HepG2 (cell line): Measurements from ENCODE around the gene IRGQ. TPM values are rescaled to one million over a fixed set of nuclear protein-coding genes. Genes with fewer than 3 reads are reported as not detected.
A peak's percentile ranks its signal among the peaks of the same experiment; 100 is the strongest.

Source experiments
- ARNT2 ChIP-seq: sonication (generic); formaldehyde crosslinking; IDR thresholded peaks from 2 replicates; pipeline ENCODE4 v1.8.0; 2022; ENCODE audit warnings: mild to moderate bottlenecking, low read depth, missing genetic modification reagents, moderate library complexity
- KLF16 ChIP-seq, 2 experiments: sonication (generic) in 1 of 2; formaldehyde crosslinking in 1 of 2; IDR thresholded peaks; 2 replicates each; pipeline versions ENCODE4 v1.6.1 to v1.8.0; 2016 to 2023; ENCODE audit warnings: missing genetic modification reagents in 2 of 2, missing compliant biosample characterization in 1 of 2
- SAFB2 ChIP-seq: sonication (generic); formaldehyde crosslinking; IDR thresholded peaks from 2 replicates; pipeline ENCODE4 v1.5.1; 2020; ENCODE audit warnings: missing genetic modification reagents, low read depth, mild to moderate bottlenecking, borderline replicate concordance
- SP2 ChIP-seq: sonication (generic); formaldehyde crosslinking; IDR thresholded peaks from 2 replicates; pipeline ENCODE4 v1.5.1; 2020; ENCODE audit warnings: mild to moderate bottlenecking, missing genetic modification reagents
- TAF1 ChIP-seq: sonication (generic); formaldehyde crosslinking; IDR thresholded peaks from 2 replicates; pipeline ENCODE4 v1.4.0; 2020; ENCODE audit warnings: missing genetic modification reagents
- TBP ChIP-seq: sonication (generic); formaldehyde crosslinking; IDR thresholded peaks from 2 replicates; pipeline ENCODE4 v1.5.0; 2020; ENCODE audit warnings: missing genetic modification reagents
- THAP11 ChIP-seq: IDR thresholded peaks from 2 replicates; pipeline ENCODE4 v1.6.1; 2016; ENCODE audit warnings: missing biosample characterization, missing genetic modification reagents
- ZNF12 ChIP-seq: sonication (generic); formaldehyde crosslinking; IDR thresholded peaks from 2 replicates; pipeline ENCODE4 v1.5.0; 2020; ENCODE audit warnings: missing genetic modification reagents
- ZNF333 ChIP-seq: sonication (generic); formaldehyde crosslinking; IDR thresholded peaks from 2 replicates; pipeline ENCODE4 v1.4.0; 2020; ENCODE audit warnings: mild to moderate bottlenecking, missing genetic modification reagents, borderline replicate concordance
- ZNF335 ChIP-seq: sonication (generic); formaldehyde crosslinking; IDR thresholded peaks from 2 replicates; pipeline ENCODE4 v1.4.0; 2020; ENCODE audit warnings: missing genetic modification reagents
- ZNF468 ChIP-seq: sonication (generic); formaldehyde crosslinking; IDR thresholded peaks from 2 replicates; pipeline ENCODE4 v1.8.0; 2022; ENCODE audit warnings: mild to moderate bottlenecking, moderate library complexity, missing genetic modification reagents
- ZNF619 ChIP-seq: sonication (generic); formaldehyde crosslinking; IDR thresholded peaks from 2 replicates; pipeline ENCODE4 v1.4.0; 2020; ENCODE audit warnings: mild to moderate bottlenecking, missing genetic modification reagents
- polyA plus RNA-seq, 8 experiments: library from polyadenylated mRNA; depleted of rRNA in 3 of 8; stranded (reverse) in 7 of 8; unstranded in 1 of 8; fragments of >200 nt; fragmentation: Illumina TruSeq in 4 of 8; extraction: Trizol in 4 of 8; gene quantifications; 2 replicates each; pipeline versions ENCODE4 v1.2.1 to v1.2.3, GENCODE V29; 2011 to 2016; ENCODE audit warnings: low read depth in 4 of 8, missing spikeins in 1 of 8, mixed read lengths in 1 of 8; ENCODE audit not compliant: insufficient read depth in 1 of 8
- total RNA-seq, 5 experiments: library from RNA; depleted of rRNA; stranded (reverse); fragments of >200 nt; fragmentation: Illumina TruSeq; extraction: Trizol; gene quantifications; 2 replicates each; pipeline ENCODE4 v1.2.3, GENCODE V29; 2016; ENCODE audit warnings: low read depth in 1 of 5
- TF ChIP-seq, protein P1 (sequence below): sonication (generic); formaldehyde crosslinking; IDR thresholded peaks from 2 replicates; pipeline ENCODE4 v1.5.1; 2020; ENCODE audit warnings: missing genetic modification reagents, mild to moderate bottlenecking, borderline replicate concordance
- TF ChIP-seq, protein P2 (sequence below): sonication (generic); formaldehyde crosslinking; IDR thresholded peaks from 2 replicates; pipeline ENCODE4 v1.9.0; 2021; ENCODE audit warnings: missing genetic modification reagents, borderline replicate concordance
- TF ChIP-seq, protein P3 (sequence below): sonication (generic); formaldehyde crosslinking; IDR thresholded peaks from 2 replicates; pipeline ENCODE4 v1.5.1; 2020; ENCODE audit warnings: mild to moderate bottlenecking, missing genetic modification reagents, moderate library complexity
- TF ChIP-seq, protein P4 (sequence below): sonication (generic); formaldehyde crosslinking; IDR thresholded peaks from 2 replicates; pipeline ENCODE4 v1.8.0; 2022; ENCODE audit warnings: mild to moderate bottlenecking, missing genetic modification reagents, borderline replicate concordance
- TF ChIP-seq, protein P5 (sequence below): IDR thresholded peaks from 2 replicates; pipeline ENCODE4 v1.6.1; 2016; ENCODE audit warnings: control low read depth

IRGQ gene
- total and polyA plus RNA-seq, 2 of the 13 experiments (the other 11 are each of a cell fraction or from before 2014, with no cell fraction given), result 11.6 to 12.4 TPM

DNA sequence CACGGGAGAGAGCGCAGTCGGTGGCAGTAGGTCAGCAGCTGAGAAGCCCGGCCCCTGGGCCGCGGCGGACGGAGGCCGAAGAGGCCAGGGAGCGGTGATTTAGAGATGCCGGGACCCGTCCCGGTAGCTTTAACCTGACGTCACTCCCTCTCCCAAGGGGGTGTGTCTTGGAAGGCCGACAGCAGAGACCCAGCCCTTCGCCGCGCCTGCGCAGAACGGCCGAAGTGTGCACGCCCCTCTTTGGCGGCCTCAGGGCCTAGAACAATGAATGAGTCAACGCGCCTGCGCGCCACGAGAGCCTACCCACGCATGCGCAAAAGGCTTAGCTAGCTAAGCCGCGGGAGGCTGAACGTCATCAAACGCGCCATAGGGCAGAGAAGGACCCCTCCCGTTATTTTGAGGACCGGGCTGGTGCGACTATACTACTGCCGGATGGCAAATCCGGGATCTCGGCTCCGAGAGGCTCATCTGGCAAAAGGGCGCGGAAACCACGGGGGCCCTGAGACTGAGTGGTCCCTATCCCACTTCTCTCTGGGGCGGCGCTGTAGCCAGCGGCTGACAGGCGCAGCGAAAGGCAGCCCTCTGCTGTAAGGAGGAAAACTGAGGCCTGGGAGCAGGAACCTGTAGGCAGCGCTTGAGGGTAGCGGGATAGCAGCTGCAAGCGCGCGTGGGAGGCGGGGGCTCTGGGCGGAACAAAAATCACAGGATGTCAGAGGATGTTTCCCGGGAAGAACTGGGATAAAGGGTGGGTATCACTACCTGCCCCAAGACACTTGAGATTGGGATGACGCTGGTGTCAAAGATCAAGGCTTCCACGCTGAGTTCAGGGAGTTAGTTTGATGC lies at the start of gene IRGQ, which contains the start of gene ZNF576 (continued):
- TF ChIP-seq, protein P1, sequence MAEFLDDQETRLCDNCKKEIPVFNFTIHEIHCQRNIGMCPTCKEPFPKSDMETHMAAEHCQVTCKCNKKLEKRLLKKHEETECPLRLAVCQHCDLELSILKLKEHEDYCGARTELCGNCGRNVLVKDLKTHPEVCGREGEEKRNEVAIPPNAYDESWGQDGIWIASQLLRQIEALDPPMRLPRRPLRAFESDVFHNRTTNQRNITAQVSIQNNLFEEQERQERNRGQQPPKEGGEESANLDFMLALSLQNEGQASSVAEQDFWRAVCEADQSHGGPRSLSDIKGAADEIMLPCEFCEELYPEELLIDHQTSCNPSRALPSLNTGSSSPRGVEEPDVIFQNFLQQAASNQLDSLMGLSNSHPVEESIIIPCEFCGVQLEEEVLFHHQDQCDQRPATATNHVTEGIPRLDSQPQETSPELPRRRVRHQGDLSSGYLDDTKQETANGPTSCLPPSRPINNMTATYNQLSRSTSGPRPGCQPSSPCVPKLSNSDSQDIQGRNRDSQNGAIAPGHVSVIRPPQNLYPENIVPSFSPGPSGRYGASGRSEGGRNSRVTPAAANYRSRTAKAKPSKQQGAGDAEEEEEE (CRISPR knock-in tag), result 0 out of 2 replicates have a peak, but pooled peaks have one; percentile 14
- TF ChIP-seq ZNF335 (CRISPR knock-in tag), result peak; percentile 100
- peak; percentile 62 for TF ChIP-seq TAF1 (CRISPR knock-in tag)
- 0 out of 2 replicates have a peak, but pooled peaks have one; percentile 11 for TF ChIP-seq SP2 (CRISPR knock-in tag)
- peak; percentile 4; the same call in 1 of the 2 replicates for TF ChIP-seq SAFB2
- TF ChIP-seq, protein P2, sequence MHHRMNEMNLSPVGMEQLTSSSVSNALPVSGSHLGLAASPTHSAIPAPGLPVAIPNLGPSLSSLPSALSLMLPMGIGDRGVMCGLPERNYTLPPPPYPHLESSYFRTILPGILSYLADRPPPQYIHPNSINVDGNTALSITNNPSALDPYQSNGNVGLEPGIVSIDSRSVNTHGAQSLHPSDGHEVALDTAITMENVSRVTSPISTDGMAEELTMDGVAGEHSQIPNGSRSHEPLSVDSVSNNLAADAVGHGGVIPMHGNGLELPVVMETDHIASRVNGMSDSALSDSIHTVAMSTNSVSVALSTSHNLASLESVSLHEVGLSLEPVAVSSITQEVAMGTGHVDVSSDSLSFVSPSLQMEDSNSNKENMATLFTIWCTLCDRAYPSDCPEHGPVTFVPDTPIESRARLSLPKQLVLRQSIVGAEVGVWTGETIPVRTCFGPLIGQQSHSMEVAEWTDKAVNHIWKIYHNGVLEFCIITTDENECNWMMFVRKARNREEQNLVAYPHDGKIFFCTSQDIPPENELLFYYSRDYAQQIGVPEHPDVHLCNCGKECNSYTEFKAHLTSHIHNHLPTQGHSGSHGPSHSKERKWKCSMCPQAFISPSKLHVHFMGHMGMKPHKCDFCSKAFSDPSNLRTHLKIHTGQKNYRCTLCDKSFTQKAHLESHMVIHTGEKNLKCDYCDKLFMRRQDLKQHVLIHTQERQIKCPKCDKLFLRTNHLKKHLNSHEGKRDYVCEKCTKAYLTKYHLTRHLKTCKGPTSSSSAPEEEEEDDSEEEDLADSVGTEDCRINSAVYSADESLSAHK (CRISPR knock-in tag), result no peak
- TF ChIP-seq, protein P3, sequence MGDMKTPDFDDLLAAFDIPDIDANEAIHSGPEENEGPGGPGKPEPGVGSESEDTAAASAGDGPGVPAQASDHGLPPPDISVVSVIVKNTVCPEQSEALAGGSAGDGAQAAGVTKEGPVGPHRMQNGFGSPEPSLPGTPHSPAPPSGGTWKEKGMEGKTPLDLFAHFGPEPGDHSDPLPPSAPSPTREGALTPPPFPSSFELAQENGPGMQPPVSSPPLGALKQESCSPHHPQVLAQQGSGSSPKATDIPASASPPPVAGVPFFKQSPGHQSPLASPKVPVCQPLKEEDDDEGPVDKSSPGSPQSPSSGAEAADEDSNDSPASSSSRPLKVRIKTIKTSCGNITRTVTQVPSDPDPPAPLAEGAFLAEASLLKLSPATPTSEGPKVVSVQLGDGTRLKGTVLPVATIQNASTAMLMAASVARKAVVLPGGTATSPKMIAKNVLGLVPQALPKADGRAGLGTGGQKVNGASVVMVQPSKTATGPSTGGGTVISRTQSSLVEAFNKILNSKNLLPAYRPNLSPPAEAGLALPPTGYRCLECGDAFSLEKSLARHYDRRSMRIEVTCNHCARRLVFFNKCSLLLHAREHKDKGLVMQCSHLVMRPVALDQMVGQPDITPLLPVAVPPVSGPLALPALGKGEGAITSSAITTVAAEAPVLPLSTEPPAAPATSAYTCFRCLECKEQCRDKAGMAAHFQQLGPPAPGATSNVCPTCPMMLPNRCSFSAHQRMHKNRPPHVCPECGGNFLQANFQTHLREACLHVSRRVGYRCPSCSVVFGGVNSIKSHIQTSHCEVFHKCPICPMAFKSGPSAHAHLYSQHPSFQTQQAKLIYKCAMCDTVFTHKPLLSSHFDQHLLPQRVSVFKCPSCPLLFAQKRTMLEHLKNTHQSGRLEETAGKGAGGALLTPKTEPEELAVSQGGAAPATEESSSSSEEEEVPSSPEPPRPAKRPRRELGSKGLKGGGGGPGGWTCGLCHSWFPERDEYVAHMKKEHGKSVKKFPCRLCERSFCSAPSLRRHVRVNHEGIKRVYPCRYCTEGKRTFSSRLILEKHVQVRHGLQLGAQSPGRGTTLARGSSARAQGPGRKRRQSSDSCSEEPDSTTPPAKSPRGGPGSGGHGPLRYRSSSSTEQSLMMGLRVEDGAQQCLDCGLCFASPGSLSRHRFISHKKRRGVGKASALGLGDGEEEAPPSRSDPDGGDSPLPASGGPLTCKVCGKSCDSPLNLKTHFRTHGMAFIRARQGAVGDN (CRISPR knock-in tag), result peak; percentile 75
- no peak for TF ChIP-seq ZNF468 (CRISPR knock-in tag)
- TF ChIP-seq ZNF333 (CRISPR knock-in tag), result no peak
- TF ChIP-seq KLF16 (CRISPR knock-in tag; IDR thresholded peaks at IDR 0.05), result peak in 1 of 2 experiments; percentile 61; a peak in 2 of 4 replicates
- TF ChIP-seq TBP (CRISPR knock-in tag), result no peak; the same call in 1 of the 2 replicates
- TF ChIP-seq, protein P4, sequence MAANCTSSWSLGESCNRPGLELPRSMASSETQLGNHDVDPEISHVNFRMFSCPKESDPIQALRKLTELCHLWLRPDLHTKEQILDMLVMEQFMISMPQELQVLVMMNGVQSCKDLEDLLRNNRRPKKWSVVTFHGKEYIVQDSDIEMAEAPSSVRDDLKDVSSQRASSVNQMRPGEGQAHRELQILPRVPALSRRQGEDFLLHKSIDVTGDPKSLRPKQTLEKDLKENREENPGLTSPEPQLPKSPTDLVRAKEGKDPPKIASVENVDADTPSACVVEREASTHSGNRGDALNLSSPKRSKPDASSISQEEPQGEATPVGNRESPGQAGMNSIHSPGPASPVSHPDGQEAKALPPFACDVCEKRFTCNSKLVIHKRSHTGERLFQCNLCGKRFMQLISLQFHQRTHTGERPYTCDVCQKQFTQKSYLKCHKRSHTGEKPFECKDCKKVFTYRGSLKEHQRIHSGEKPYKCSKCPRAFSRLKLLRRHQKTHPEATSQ (CRISPR knock-in tag), result no peak
- peak; percentile 54; the same call in 1 of the 2 replicates for TF ChIP-seq ZNF619
- TF ChIP-seq ZNF12 (CRISPR knock-in tag), result no peak
- TF ChIP-seq, protein P5, sequence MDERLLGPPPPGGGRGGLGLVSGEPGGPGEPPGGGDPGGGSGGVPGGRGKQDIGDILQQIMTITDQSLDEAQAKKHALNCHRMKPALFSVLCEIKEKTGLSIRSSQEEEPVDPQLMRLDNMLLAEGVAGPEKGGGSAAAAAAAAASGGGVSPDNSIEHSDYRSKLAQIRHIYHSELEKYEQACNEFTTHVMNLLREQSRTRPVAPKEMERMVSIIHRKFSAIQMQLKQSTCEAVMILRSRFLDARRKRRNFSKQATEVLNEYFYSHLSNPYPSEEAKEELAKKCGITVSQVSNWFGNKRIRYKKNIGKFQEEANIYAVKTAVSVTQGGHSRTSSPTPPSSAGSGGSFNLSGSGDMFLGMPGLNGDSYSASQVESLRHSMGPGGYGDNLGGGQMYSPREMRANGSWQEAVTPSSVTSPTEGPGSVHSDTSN (CRISPR knock-in tag), result no peak
- TF ChIP-seq THAP11 (CRISPR knock-in tag), result peak; percentile 97
- TF ChIP-seq ARNT2, result peak; percentile 60; the same call in 1 of the 2 replicates
